Measurements from ENCODE around the gene RFLNA.

GRCh38 chr12:124281309-124281708, 13.6 kb upstream of the RFLNA start:
- TF ChIP-seq EZH2 (IDR thresholded peaks at IDR 0.05) (no peak), CTCF (IDR thresholded peaks at IDR 0.05) (no peak)
